Measurements from ENCODE around the gene PHKB.

DNA sequence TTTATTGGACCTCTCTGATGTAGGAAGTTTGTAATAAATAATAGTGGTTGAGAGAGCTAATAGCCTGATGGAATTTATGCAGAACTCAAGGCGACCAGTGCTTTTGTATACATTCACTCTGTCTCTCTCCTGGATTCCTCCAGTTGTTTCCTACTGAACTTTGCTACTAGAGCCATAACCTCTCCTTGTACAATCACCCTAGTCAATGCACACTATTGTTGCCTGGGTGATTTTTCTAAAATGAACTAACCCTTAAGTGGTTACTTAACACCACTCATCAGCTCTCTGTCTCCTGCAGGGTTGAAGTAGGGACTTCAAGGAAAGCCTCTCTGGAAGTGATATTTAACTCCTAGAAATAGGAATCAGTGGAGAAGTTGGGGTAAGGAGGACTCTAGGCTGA lies 9.7 kb downstream of the PHKB start:
- TF ChIP-seq CTCF (optimal IDR thresholded peaks at IDR 0.05 in 1 of 3, IDR thresholded peaks at IDR 0.05 in 1 of 3, conservative IDR thresholded peaks at IDR 0.05 in 1 of 3; ENCODE audit: extremely low read depth in 1 of 3, insufficient read depth in 2 of 3, low read length in 3 of 3) = no peak
- no peak for TF ChIP-seq EZH2 (IDR thresholded peaks at IDR 0.05; ENCODE audit: low read length)
